HEK293 (cell line): Measurements from ENCODE around the gene VAT1L.
A peak's percentile ranks its signal among the peaks of the same experiment; 100 is the strongest.

Experiments
- CTCF ChIA-PET: fragments of 350-600 bp; formaldehyde crosslinking; extraction: SDS; loops from one replicate; lab custom pipeline; 2021; ENCODE audit warnings: antibody characterized with exemption; lab: Yijun Ruan, JAX
- POLR2A ChIA-PET: fragments of 300-600 bp; formaldehyde crosslinking; extraction: SDS; loops from one replicate; lab custom pipeline; 2020; ENCODE audit warnings: antibody characterized with exemption, inconsistent platforms; lab: Yijun Ruan, JAX
- H3K27ac ChIP-seq: fragments of 200-500 bp; sonication (Bioruptor generic); 2 replicates; pipeline ENCODE4 v1.5.1; 2014; ENCODE audit warnings: low read depth, low read length, control low read depth, inconsistent platforms; ENCODE audit errors: extremely low read depth
- H3K36me3 ChIP-seq, 2 experiments: fragments of 200-500 bp in 1 of 2; sonication (Bioruptor generic) in 1 of 2; 1 replicate in 1 of 2; 2 replicates in 1 of 2; pipeline ENCODE4 v1.5.1; 2014 to 2017; ENCODE audit warnings: inconsistent platforms in 2 of 2, low read length in 2 of 2; ENCODE audit not compliant: control insufficient read depth in 2 of 2, insufficient read depth in 1 of 2
- H3K4me1 ChIP-seq: fragments of 200-500 bp; sonication (Bioruptor generic); 2 replicates; pipeline ENCODE4 v1.5.1; 2014; ENCODE audit warnings: mild to moderate bottlenecking, low read length, inconsistent platforms; ENCODE audit not compliant: control insufficient read depth, insufficient read depth
- H3K4me3 ChIP-seq: 2 replicates; pipeline ENCODE4 v1.5.1; 2011; ENCODE audit warnings: low read depth, mild to moderate bottlenecking, control low read depth, low read length, moderate library complexity
- H3K9me3 ChIP-seq: fragments of 200-500 bp; sonication (Bioruptor generic); 2 replicates; pipeline ENCODE4 v1.5.1; 2014; ENCODE audit warnings: low read depth, low read length, inconsistent platforms; ENCODE audit not compliant: control insufficient read depth, insufficient read depth
- ATF2 ChIP-seq: fragments of 450-650 bp; formaldehyde crosslinking; IDR thresholded peaks from 2 replicates; pipeline ENCODE4 v1.5.1; 2016; ENCODE audit warnings: missing biosample characterization, missing genetic modification characterization, low read depth
- KLF17 ChIP-seq: fragments of 450-650 bp; formaldehyde crosslinking; IDR thresholded peaks from 2 replicates; pipeline ENCODE4 v1.5.1; 2016; ENCODE audit warnings: missing biosample characterization, missing genetic modification characterization
- MYNN ChIP-seq: fragments of 450-650 bp; formaldehyde crosslinking; IDR thresholded peaks from 2 replicates; pipeline ENCODE4 v1.5.1; 2016; ENCODE audit warnings: missing biosample characterization, missing genetic modification characterization, borderline replicate concordance
- PRDM4 ChIP-seq: fragments of 450-650 bp; formaldehyde crosslinking; IDR thresholded peaks from 2 replicates; pipeline ENCODE4 v1.5.1; 2017; ENCODE audit warnings: missing biosample characterization, missing genetic modification characterization
- SP7 ChIP-seq: fragments of 450-650 bp; formaldehyde crosslinking; IDR thresholded peaks from 2 replicates; pipeline ENCODE4 v1.5.1; 2016; ENCODE audit warnings: missing biosample characterization, missing genetic modification characterization
- ZBTB20 ChIP-seq: fragments of 450-650 bp; formaldehyde crosslinking; IDR thresholded peaks from 2 replicates; pipeline ENCODE4 v1.5.1; 2016; ENCODE audit warnings: missing biosample characterization, missing genetic modification characterization
- ZFP69B ChIP-seq: fragments of 450-650 bp; formaldehyde crosslinking; IDR thresholded peaks from 2 replicates; pipeline ENCODE4 v1.5.1; 2016; ENCODE audit warnings: missing biosample characterization, missing genetic modification characterization
- ZNF133 ChIP-seq: fragments of 450-650 bp; formaldehyde crosslinking; IDR thresholded peaks from 2 replicates; pipeline ENCODE4 v1.5.1; 2016; ENCODE audit warnings: missing biosample characterization, missing genetic modification characterization
- ZNF148 ChIP-seq: fragments of 450-650 bp; formaldehyde crosslinking; IDR thresholded peaks from 2 replicates; pipeline ENCODE4 v1.5.0; 2017; ENCODE audit warnings: missing biosample characterization, missing genetic modification characterization, borderline replicate concordance
- ZNF280C ChIP-seq: fragments of 450-650 bp; formaldehyde crosslinking; IDR thresholded peaks from 2 replicates; pipeline ENCODE4 v1.5.1; 2016; ENCODE audit warnings: missing biosample characterization, missing genetic modification characterization
- ZNF341 ChIP-seq: fragments of 450-650 bp; formaldehyde crosslinking; IDR thresholded peaks from 2 replicates; pipeline ENCODE4; 2016; ENCODE audit warnings: low read depth, missing biosample characterization, missing genetic modification characterization
- ZNF398 ChIP-seq: fragments of 450-650 bp; formaldehyde crosslinking; IDR thresholded peaks from 2 replicates; pipeline ENCODE4 v1.5.1; 2017; ENCODE audit warnings: missing biosample characterization, missing genetic modification characterization
- ZNF624 ChIP-seq: fragments of 450-650 bp; formaldehyde crosslinking; IDR thresholded peaks from 2 replicates; pipeline ENCODE4 v1.5.1; 2017; ENCODE audit warnings: missing biosample characterization, missing genetic modification characterization
- ZNF639 ChIP-seq: fragments of 450-650 bp; formaldehyde crosslinking; IDR thresholded peaks from 2 replicates; pipeline ENCODE4 v1.5.1; 2016; ENCODE audit warnings: missing biosample characterization, missing genetic modification characterization
- ZNF768 ChIP-seq: fragments of 450-650 bp; formaldehyde crosslinking; IDR thresholded peaks from 2 replicates; pipeline ENCODE4 v1.5.1; 2018; ENCODE audit warnings: missing biosample characterization, mild to moderate bottlenecking, missing genetic modification characterization
- ZSCAN23 ChIP-seq: fragments of 450-650 bp; formaldehyde crosslinking; IDR thresholded peaks from 2 replicates; pipeline ENCODE4 v1.5.1; 2016; ENCODE audit warnings: missing biosample characterization, missing genetic modification characterization

The VAT1L gene

GRCh38 chr16:77869997-77870813 lies 81.8 kb downstream of the VAT1L start:
- Histone ChIP-seq H3K4me1 (peaks cover 5% of the 10 kb centered on the region; the same call in 1 of the 2 replicates), H3K27ac (no peak overlapping the region), H3K9me3 (no peaks in the 10 kb centered on the region), H3K36me3 (no peaks in the 10 kb centered on the region), H3K4me3 (no peak overlapping the region)
- TF ChIP-seq ZNF148 (no peak), ZBTB20 (tag by site-specific recombination) (peak; percentile 91), ZNF639 (tag by site-specific recombination) (no peak), ZNF341 (tag by site-specific recombination) (0 out of 2 replicates have a peak, but pooled peaks have one; percentile 13)
- ChIA-PET CTCF (interaction anchor here (0.6 kb wide), 1 partner anchor 11 kb away, joined by 3 read pairs; no protein-coding TSS in a partner anchor), POLR2A (no interaction called here)

GRCh38 chr16:77871932-77872331 lies 83.6 kb downstream of the VAT1L start:
- TF ChIP-seq ATF2 (tag by site-specific recombination) (no peak), ZNF768 (tag by site-specific recombination) (0 out of 2 replicates have a peak, but pooled peaks have one; percentile 44)
- H3K27ac ChIP-seq = no peak overlapping the region
- no peaks in the 10 kb centered on the region for H3K36me3 ChIP-seq
- ChIA-PET CTCF (no interaction called here), POLR2A (no interaction called here)
- H3K4me3 ChIP-seq = no peak overlapping the region
- H3K4me1 ChIP-seq = peaks cover 5% of the 10 kb centered on the region; the same call in 1 of the 2 replicates
- no peaks in the 10 kb centered on the region for H3K9me3 ChIP-seq

GRCh38 chr16:77873066-77873465 lies 84.7 kb downstream of the VAT1L start:
- Histone ChIP-seq H3K36me3 (no peaks in the 10 kb centered on the region), H3K4me1 (peaks cover 5% of the 10 kb centered on the region; the same call in 1 of the 2 replicates), H3K4me3 (no peak overlapping the region), H3K9me3 (no peaks in the 10 kb centered on the region), H3K27ac (no peak overlapping the region)
- ChIA-PET POLR2A (no interaction called here), CTCF (no interaction called here)
- no peak for TF ChIP-seq ZNF398 (tag by site-specific recombination)
- TF ChIP-seq MYNN (tag by site-specific recombination) = no peak
- TF ChIP-seq ZSCAN23 (tag by site-specific recombination) = no peak
- no peak for TF ChIP-seq KLF17
- TF ChIP-seq ZNF280C (tag by site-specific recombination) = no peak
- no peak for TF ChIP-seq ZNF133
- TF ChIP-seq ZFP69B (tag by site-specific recombination) = no peak
- TF ChIP-seq SP7 (tag by site-specific recombination) = no peak
- no peak for TF ChIP-seq ZNF624
- TF ChIP-seq PRDM4 (tag by site-specific recombination) = no peak
